ENCODE data around the gene C14orf93. TPM values are rescaled to one million over a fixed set of nuclear protein-coding genes. Genes with fewer than 3 reads are reported as not detected.
A peak's percentile ranks its signal among the peaks of the same experiment; 100 is the strongest.

C14orf93 gene
- total RNA-seq, 6 experiments from 2014 or later, result 1.7 to 4.0 (median 3.2) TPM

DNA sequence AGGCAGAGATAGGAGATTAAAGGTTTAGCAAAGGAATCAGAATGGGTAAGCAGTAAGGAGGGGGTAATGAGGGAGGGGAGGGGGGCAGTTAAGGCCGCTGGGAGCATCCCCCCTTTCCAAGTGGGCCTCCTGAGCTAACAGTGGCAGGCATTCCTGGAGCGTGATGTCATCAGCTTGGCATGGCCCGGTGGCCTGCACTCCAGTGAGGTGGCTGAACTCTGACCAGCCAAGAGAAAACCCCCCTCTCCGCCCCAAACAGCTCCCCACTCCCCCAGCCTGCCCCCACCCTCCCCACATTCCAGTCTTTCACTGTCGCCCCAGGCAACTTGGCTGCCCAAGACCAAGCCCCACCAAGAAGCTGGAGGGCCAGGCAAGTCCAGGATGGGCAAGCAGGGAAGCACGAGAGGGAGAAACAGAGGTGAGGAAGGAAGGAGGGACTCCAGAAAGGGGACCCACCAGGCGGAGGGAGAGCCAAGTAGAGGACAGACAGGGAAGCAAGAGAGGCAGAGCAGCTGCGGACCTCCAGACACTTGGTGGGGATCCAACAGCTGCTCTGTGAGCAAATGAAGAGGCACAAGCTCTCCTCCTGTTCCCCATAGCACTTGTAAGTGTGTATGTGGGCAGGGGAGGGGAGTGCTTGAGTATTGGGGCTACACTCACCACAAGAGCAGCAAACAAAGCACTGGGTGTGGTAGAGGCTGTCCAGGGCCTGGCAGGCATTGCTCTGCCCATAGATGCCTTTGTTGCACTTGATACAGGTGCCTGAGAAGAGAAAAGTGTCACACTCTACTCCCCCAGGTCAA lies 32.1 kb downstream of the C14orf93 start:
- H3K27me3 ChIP-seq, result no peaks in the 10 kb centered on the region
- no peaks in the 10 kb centered on the region for H3K9me3 ChIP-seq
- WGBS (ENCODE audit: insufficient coverage, low coverage, low lambda C conversion rate, missing lambda C conversion rate), result 13% methylated on average over 4 of the region's 8 CpGs
- peaks cover 0 to 11% (median 2%) of the 10 kb centered on the region in 4 donors for H3K36me3 ChIP-seq
- DNase-seq (peak; percentile 79 to 88 (median 83)), ATAC-seq (peak; percentile 66 to 73 (median 68))
- intact Hi-C loops (cut with DNase I), result no loop called here
- peak; percentile 24 for TF ChIP-seq POLR2A (IDR thresholded peaks at IDR 0.05)
- TF ChIP-seq, protein P1, sequence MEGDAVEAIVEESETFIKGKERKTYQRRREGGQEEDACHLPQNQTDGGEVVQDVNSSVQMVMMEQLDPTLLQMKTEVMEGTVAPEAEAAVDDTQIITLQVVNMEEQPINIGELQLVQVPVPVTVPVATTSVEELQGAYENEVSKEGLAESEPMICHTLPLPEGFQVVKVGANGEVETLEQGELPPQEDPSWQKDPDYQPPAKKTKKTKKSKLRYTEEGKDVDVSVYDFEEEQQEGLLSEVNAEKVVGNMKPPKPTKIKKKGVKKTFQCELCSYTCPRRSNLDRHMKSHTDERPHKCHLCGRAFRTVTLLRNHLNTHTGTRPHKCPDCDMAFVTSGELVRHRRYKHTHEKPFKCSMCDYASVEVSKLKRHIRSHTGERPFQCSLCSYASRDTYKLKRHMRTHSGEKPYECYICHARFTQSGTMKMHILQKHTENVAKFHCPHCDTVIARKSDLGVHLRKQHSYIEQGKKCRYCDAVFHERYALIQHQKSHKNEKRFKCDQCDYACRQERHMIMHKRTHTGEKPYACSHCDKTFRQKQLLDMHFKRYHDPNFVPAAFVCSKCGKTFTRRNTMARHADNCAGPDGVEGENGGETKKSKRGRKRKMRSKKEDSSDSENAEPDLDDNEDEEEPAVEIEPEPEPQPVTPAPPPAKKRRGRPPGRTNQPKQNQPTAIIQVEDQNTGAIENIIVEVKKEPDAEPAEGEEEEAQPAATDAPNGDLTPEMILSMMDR (IDR thresholded peaks at IDR 0.05), result no peak
- H3K4me1 ChIP-seq, result peaks cover 0 to 63% (median 29%) of the 10 kb centered on the region in 4 donors
- H3K4me3 ChIP-seq, result peak overlapping the region in 2 of 3 donors; percentile 11 to 42
- H3K27ac ChIP-seq, result peak overlapping the region; percentile 67 to 89 (median 86)

- Histone ChIP-seq H3K27me3 (no peaks in the 10 kb centered on the region), H3K4me1 (peaks cover 0 to 63% (median 29%) of the 10 kb centered on the region in 4 donors), H3K36me3 (peaks cover 0 to 13% (median 3%) of the 10 kb centered on the region in 4 donors), H3K27ac (peak overlapping the region; percentile 64 to 89 (median 86)), H3K9me3 (no peaks in the 10 kb centered on the region), H3K4me3 (peak overlapping the region in 1 of 3 donors; percentile 42)
- no peak for TF ChIP-seq POLR2A (IDR thresholded peaks at IDR 0.05)
- TF ChIP-seq, protein P1 (IDR thresholded peaks at IDR 0.05), result no peak
- no peak for DNase-seq
- intact Hi-C loops (cut with DNase I), result no loop called here
- ATAC-seq, result no peak
These were observed 32.6 kb downstream of the C14orf93 start for GRCh38 chr14:22977434-22977683.

DNA sequence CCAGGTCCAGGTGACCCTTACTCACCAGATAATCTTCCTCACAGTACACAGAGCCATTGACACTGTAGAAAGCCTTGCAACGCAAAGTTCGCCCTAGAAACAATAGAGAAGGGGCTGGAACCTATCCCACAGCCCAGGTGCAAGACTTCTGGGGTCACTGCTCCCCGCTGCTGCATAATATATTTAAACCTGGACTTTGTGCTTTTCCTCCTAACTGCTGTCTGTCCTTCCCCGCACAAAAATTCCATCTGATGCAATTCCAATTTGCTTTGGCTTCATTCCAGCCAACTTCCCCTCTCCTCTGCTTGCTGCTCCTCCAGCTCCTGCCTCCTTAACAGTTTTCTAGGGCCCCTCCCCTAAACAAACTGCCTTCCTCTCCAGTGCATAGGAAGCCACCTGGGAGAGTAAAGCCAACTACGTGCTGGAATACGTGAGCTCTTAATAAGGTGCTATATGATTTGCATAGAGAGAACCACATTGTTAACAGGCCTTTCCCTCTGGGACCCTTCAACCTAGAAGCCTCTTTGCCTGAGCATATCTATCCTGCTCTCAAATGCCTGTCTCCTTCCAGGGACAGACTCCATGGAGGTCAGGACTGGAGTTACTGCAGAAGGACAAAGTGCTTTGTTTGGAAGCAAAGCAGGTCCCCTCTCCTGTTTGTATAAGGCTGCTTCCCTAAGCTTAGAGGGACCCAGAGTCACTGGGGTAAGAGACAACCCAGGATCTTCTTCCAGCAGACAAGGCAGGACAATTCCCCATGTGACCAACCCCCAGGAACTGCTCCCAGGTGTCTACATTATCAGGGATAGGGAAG lies 33.1 kb downstream of the C14orf93 start:
- no peaks in the 10 kb centered on the region for H3K27me3 ChIP-seq
- peak overlapping the region; percentile 64 to 89 (median 86) for H3K27ac ChIP-seq
- TF ChIP-seq, protein P1 (IDR thresholded peaks at IDR 0.05), result no peak
- TF ChIP-seq POLR2A (IDR thresholded peaks at IDR 0.05), result peak; percentile 60
- H3K9me3 ChIP-seq, result no peaks in the 10 kb centered on the region
- peak overlapping the region; percentile 15 to 42 (median 27) for H3K4me3 ChIP-seq
- WGBS (ENCODE audit: insufficient coverage, low coverage, low lambda C conversion rate, missing lambda C conversion rate), result 23% methylated on average over 6 of the region's 6 CpGs
- ATAC-seq (peak; percentile 36 to 66 (median 50)), DNase-seq (peak in 1 of 3 donors; percentile 68)
- H3K36me3 ChIP-seq, result peaks cover 0 to 19% (median 3%) of the 10 kb centered on the region in 4 donors
- peaks cover 0 to 63% (median 29%) of the 10 kb centered on the region in 4 donors for H3K4me1 ChIP-seq
- intact Hi-C loops (cut with DNase I), result no loop called here

GRCh38 chr14:22974530-22975313 lies 35.2 kb downstream of the C14orf93 start:
- DNase-seq (peak in 1 of 3 donors; percentile 56), ATAC-seq (no peak)
- Histone ChIP-seq H3K9me3 (no peaks in the 10 kb centered on the region), H3K4me1 (peaks cover 0 to 60% (median 26%) of the 10 kb centered on the region in 4 donors), H3K27ac (peak overlapping the region in 1 of 3 donors; percentile 89), H3K27me3 (no peaks in the 10 kb centered on the region), H3K36me3 (peaks cover 0 to 26% (median 3%) of the 10 kb centered on the region in 4 donors), H3K4me3 (peak overlapping the region in 1 of 3 donors; percentile 42)
- intact Hi-C loops (cut with DNase I), result no loop called here
- 28% methylated on average over 7 of the region's 9 CpGs for WGBS (ENCODE audit: insufficient coverage, low coverage, low lambda C conversion rate, missing lambda C conversion rate)
- peak; percentile 29 for TF ChIP-seq POLR2A (IDR thresholded peaks at IDR 0.05)
- TF ChIP-seq, protein P1 (IDR thresholded peaks at IDR 0.05), result no peak

All from right lobe of liver (tissue), 6 donors.